Measurements from ENCODE around the gene GARIN6.
A peak's percentile ranks its signal among the peaks of the same experiment; 100 is the strongest.

GARIN6 gene

DNA sequence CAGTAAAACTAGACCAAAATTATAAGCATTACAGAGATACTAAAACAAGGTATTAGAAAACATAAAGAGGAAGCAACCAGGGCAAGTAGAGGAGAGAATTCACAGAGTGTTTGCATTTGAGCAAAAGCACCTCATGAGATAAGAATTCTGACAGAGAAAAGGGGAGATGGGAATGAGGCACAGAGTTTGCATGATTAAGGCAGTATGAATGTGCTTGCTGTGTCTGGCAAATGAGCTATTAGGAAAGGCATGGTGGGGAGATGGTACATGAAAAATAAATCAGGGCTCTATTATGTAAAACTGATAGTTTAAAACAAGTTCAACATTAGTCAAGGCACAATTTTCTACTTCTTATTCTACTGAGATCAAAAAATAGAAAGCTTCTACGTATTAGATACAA is 23.1 kb downstream of the GARIN6 start:
- ATAC-seq: peak; percentile 86

DNA sequence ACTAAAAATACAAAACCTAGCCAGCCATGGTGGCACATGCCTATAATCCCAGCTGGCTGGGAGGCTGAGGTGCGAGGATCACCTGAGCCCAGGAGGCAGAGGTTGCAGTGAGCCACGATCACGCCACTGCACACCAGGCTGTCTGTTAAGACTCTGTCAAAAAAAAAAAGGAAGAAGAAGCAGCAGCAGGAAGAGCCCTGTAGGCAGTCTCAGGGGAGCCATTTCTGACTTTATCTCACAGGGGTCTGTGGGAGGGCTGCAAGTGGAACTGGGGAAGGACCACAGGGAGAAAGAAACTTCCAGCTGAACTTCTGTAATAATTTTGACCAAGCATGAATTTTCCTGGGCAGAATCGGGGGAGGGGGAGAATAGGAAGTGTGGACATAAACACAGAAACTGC is 32.7 kb downstream of the GARIN6 start:
- ATAC-seq: no peak
- TF ChIP-seq CREB5 (CRISPR knock-in tag; IDR thresholded peaks at IDR 0.05; ENCODE audit: low read depth) (no peak), TOX (CRISPR knock-in tag; IDR thresholded peaks at IDR 0.05; ENCODE audit: borderline replicate concordance) (no peak), POU6F1 (CRISPR knock-in tag; IDR thresholded peaks at IDR 0.05; ENCODE audit: borderline replicate concordance, low read depth) (no peak), ARNTL (CRISPR knock-in tag; IDR thresholded peaks at IDR 0.05; ENCODE audit: borderline replicate concordance, low read depth) (no peak), TCF4 (CRISPR knock-in tag; IDR thresholded peaks at IDR 0.05; ENCODE audit: borderline replicate concordance) (no peak), ZC3H10 (CRISPR knock-in tag; IDR thresholded peaks at IDR 0.05) (no peak), ZNF565 (CRISPR knock-in tag; conservative IDR thresholded peaks at IDR 0.05; ENCODE audit: low read depth) (no peak)
- TF ChIP-seq, protein P1, sequence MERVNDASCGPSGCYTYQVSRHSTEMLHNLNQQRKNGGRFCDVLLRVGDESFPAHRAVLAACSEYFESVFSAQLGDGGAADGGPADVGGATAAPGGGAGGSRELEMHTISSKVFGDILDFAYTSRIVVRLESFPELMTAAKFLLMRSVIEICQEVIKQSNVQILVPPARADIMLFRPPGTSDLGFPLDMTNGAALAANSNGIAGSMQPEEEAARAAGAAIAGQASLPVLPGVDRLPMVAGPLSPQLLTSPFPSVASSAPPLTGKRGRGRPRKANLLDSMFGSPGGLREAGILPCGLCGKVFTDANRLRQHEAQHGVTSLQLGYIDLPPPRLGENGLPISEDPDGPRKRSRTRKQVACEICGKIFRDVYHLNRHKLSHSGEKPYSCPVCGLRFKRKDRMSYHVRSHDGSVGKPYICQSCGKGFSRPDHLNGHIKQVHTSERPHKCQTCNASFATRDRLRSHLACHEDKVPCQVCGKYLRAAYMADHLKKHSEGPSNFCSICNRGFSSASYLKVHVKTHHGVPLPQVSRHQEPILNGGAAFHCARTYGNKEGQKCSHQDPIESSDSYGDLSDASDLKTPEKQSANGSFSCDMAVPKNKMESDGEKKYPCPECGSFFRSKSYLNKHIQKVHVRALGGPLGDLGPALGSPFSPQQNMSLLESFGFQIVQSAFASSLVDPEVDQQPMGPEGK (CRISPR knock-in tag; IDR thresholded peaks at IDR 0.05; ENCODE audit: borderline replicate concordance): no peak

More for the DNA sequence above, 23.1 kb downstream of the GARIN6 start:
- TF ChIP-seq RARB (CRISPR knock-in tag; IDR thresholded peaks at IDR 0.05): no peak
- peak; percentile 70 for TF ChIP-seq ISL1 (CRISPR knock-in tag; IDR thresholded peaks at IDR 0.05)

DNA sequence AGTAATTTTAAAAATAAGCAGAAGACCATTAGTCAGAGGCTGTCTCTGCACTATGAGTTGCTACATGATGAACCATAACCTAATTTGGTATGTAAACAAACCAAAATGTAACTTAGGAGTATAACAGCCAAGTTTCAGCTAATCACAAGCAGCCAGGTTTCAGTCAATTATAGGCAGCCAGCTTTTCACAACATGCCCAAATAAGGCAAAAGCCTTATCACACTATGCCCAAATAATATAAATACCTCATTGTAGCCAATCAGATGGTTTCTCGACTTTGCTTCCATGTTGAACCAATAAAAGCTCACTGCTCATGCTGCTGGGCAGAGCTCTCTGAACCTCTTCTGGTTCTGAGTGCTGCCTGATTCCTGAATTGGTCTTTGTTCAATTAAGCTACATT is 38.6 kb downstream of the GARIN6 start:
- no peak for ATAC-seq
- TF ChIP-seq, protein P1 (CRISPR knock-in tag; IDR thresholded peaks at IDR 0.05; ENCODE audit: borderline replicate concordance): no peak
- TF ChIP-seq ZFP3 (CRISPR knock-in tag; IDR thresholded peaks at IDR 0.05): no peak
- TF ChIP-seq TOX (CRISPR knock-in tag; IDR thresholded peaks at IDR 0.05; ENCODE audit: borderline replicate concordance): no peak
- no peak for TF ChIP-seq BACH2 (CRISPR knock-in tag; IDR thresholded peaks at IDR 0.05; ENCODE audit: borderline replicate concordance)
- no peak for TF ChIP-seq ARNTL (CRISPR knock-in tag; IDR thresholded peaks at IDR 0.05; ENCODE audit: borderline replicate concordance, low read depth)
- TF ChIP-seq RARB (CRISPR knock-in tag; IDR thresholded peaks at IDR 0.05): no peak
- TF ChIP-seq ZNF8 (CRISPR knock-in tag; IDR thresholded peaks at IDR 0.05): no peak
- no peak for TF ChIP-seq ESRRG (CRISPR knock-in tag; IDR thresholded peaks at IDR 0.05)

GRCh38 chr12:99695050-99695449 is 47.5 kb downstream of the GARIN6 start:
- no peak for TF ChIP-seq CREB5 (CRISPR knock-in tag; IDR thresholded peaks at IDR 0.05; ENCODE audit: low read depth)
- no peak for TF ChIP-seq PPARA (CRISPR knock-in tag; IDR thresholded peaks at IDR 0.05; ENCODE audit: borderline replicate concordance)
- TF ChIP-seq ZFP3 (CRISPR knock-in tag; IDR thresholded peaks at IDR 0.05): no peak
- no peak for TF ChIP-seq ISL1 (CRISPR knock-in tag; IDR thresholded peaks at IDR 0.05)
- TF ChIP-seq TOX (CRISPR knock-in tag; IDR thresholded peaks at IDR 0.05; ENCODE audit: borderline replicate concordance): no peak
- TF ChIP-seq RARB (CRISPR knock-in tag; IDR thresholded peaks at IDR 0.05): no peak
- TF ChIP-seq ESRRG (CRISPR knock-in tag; IDR thresholded peaks at IDR 0.05): no peak
- TF ChIP-seq TCF4 (CRISPR knock-in tag; IDR thresholded peaks at IDR 0.05; ENCODE audit: borderline replicate concordance): no peak
- TF ChIP-seq ZFP30 (CRISPR knock-in tag; IDR thresholded peaks at IDR 0.05): no peak
- TF ChIP-seq, protein P1 (CRISPR knock-in tag; IDR thresholded peaks at IDR 0.05; ENCODE audit: borderline replicate concordance): no peak
- TF ChIP-seq SNAI2 (CRISPR knock-in tag; IDR thresholded peaks at IDR 0.05): no peak
- no peak for TF ChIP-seq ZC3H10 (CRISPR knock-in tag; IDR thresholded peaks at IDR 0.05)
- TF ChIP-seq GLIS3 (CRISPR knock-in tag; IDR thresholded peaks at IDR 0.05): no peak
- TF ChIP-seq POU6F1 (CRISPR knock-in tag; IDR thresholded peaks at IDR 0.05; ENCODE audit: borderline replicate concordance, low read depth): no peak
- TF ChIP-seq CSDC2 (CRISPR knock-in tag; IDR thresholded peaks at IDR 0.05): no peak

More at GRCh38 chr12:99695050-99695449, 47.5 kb downstream of the GARIN6 start:
- no peak for ATAC-seq

Measured in SK-N-SH treated with all-trans-retinoic acid at 6 μM for 48 hours (cell line).